DND-41 (cell line): ENCODE data around the gene PDCL2.

Experiments
- CTCF ChIP-seq: IDR thresholded peaks from 2 replicates; pipeline ENCODE4 v1.5.1; 2012; ENCODE audit warnings: borderline replicate concordance, low read length, moderate library complexity, mild to moderate bottlenecking; ENCODE audit not compliant: poor library complexity, severe bottlenecking; ENCODE audit errors: extremely low read depth
- EZH2 ChIP-seq: IDR thresholded peaks from 3 replicates; pipeline ENCODE4 v1.6.1; 2012; ENCODE audit warnings: borderline replicate concordance, low read depth, mild to moderate bottlenecking, moderate library complexity, low read length, inconsistent platforms; ENCODE audit not compliant: severe bottlenecking

- TF ChIP-seq CTCF = no peak
- no peak for TF ChIP-seq EZH2
Measured at GRCh38 chr4:55592014-55592413, at the start of gene PDCL2.
